Mucosa of descending colon (tissue), 3 donors: Measurements from ENCODE around the gene DEK. TPM values are rescaled to one million over a fixed set of nuclear protein-coding genes. Genes with fewer than 3 reads are reported as not detected.

Experiments used
- total RNA-seq, 3 donors: library from RNA; stranded (reverse); fragmentation: NEBNext Ultra II Directional in 2 of 3; extraction: Animal tissue kit (Norgen Biotek cat#: 25700) in 2 of 3; gene quantifications; one replicate each; pipeline versions ENCODE4 v1.2.1 to v1.2.4, GENCODE V29; 2021 to 2023
- donor health status: DM: no; HTN: no; CAD: no; lungs with moderate emphysema.
- donor health status: DM: no; HTN: no; CAD: no.
- donor health status: DM: no; HTN: yes; CAD: no.

The DEK gene
- total RNA-seq, 3 donors from 2014 or later: 75.6 to 123 (median 85.0) TPM

Other genes with a start within 250 kb of the DEK start
- 1 to 10 TPM; 1.8 to 3.6 (median 2.3) TPM for gene NHLRC1, start 141.9 kb downstream of the DEK start, total RNA-seq
- gene TPMT, start 109.5 kb downstream of the DEK start, total RNA-seq: 10 to 100 TPM; 28.7 to 68.8 (median 50.5) TPM
- gene KDM1B, start 109.1 kb downstream of the DEK start, total RNA-seq: 10 to 100 TPM; 34.6 to 47.4 (median 37.6) TPM
- 1 to 10 TPM; 5.9 to 8.7 (median 8.0) TPM for gene RNF144B, start 122.8 kb upstream of the DEK start, total RNA-seq